H9 (cell line): ENCODE data around the gene HBG2. TPM values are rescaled to one million over a fixed set of nuclear protein-coding genes. Genes with fewer than 3 reads are reported as not detected.

Source experiments
- DNase-seq: peaks from one replicate; pipeline ENCODE4 v3.0.0-alpha.2; 2017
- H2AFZ ChIP-seq: one replicate; pipeline ENCODE4 v1.6.1; 2013; ENCODE audit warnings: mild to moderate bottlenecking, low read length, control low read depth, moderate library complexity
- H2AK5ac ChIP-seq: 2 replicates; pipeline ENCODE4 v1.6.1; 2013; ENCODE audit warnings: low read length, control low read depth, mixed read lengths; ENCODE audit not compliant: insufficient read length
- H2BK120ac ChIP-seq: one replicate; pipeline ENCODE4 v1.6.1; 2013; ENCODE audit warnings: low read depth, mild to moderate bottlenecking, low read length, control low read depth, inconsistent platforms; ENCODE audit not compliant: poor library complexity, severe bottlenecking
- H2BK12ac ChIP-seq: 2 replicates; pipeline ENCODE4 v1.6.1; 2013; ENCODE audit warnings: low read length, control low read depth, mixed read lengths, low read depth; ENCODE audit not compliant: insufficient read length
- H2BK15ac ChIP-seq: 2 replicates; pipeline ENCODE4 v1.6.1; 2013; ENCODE audit warnings: low read depth, low read length, control low read depth
- H2BK20ac ChIP-seq: one replicate; pipeline ENCODE4 v1.6.1; 2013; ENCODE audit warnings: low read depth, mild to moderate bottlenecking, low read length, control low read depth, inconsistent platforms; ENCODE audit not compliant: poor library complexity, severe bottlenecking
- H2BK5ac ChIP-seq: 2 replicates; pipeline ENCODE4 v1.6.1; 2013; ENCODE audit warnings: low read length, control low read depth, mixed read lengths; ENCODE audit not compliant: insufficient read length
- H3K14ac ChIP-seq: 2 replicates; pipeline ENCODE4 v1.6.1; 2013; ENCODE audit warnings: low read length, control low read depth; ENCODE audit not compliant: insufficient read depth
- H3K18ac ChIP-seq: 2 replicates; pipeline ENCODE4 v1.6.1; 2013; ENCODE audit warnings: low read depth, mild to moderate bottlenecking, mixed read lengths, low read length, control low read depth; ENCODE audit not compliant: insufficient read length
- H3K23ac ChIP-seq: 2 replicates; pipeline ENCODE4 v1.6.1; 2013; ENCODE audit warnings: low read length, control low read depth, mixed read lengths, low read depth; ENCODE audit not compliant: insufficient read length
- H3K23me2 ChIP-seq: 2 replicates; pipeline ENCODE4 v1.6.1; 2013; ENCODE audit warnings: low read depth, mild to moderate bottlenecking, mixed read lengths, low read length, control low read depth; ENCODE audit not compliant: insufficient read length, poor library complexity, severe bottlenecking
- H3K27ac ChIP-seq: 2 replicates; pipeline ENCODE4 v1.5.1; 2013; ENCODE audit warnings: low read length, control low read depth, mixed read lengths, low read depth; ENCODE audit not compliant: insufficient read length
- H3K27me3 ChIP-seq: 2 replicates; pipeline ENCODE4 v1.6.1; 2013; ENCODE audit warnings: low read length, control low read depth, inconsistent platforms; ENCODE audit not compliant: insufficient read depth
- H3K4ac ChIP-seq: 2 replicates; pipeline ENCODE4 v1.6.1; 2013; ENCODE audit warnings: low read depth, mild to moderate bottlenecking, control low read depth, inconsistent platforms, low read length, moderate library complexity
- H3K4me1 ChIP-seq: 2 replicates; pipeline ENCODE4 v1.6.1; 2013; ENCODE audit warnings: low read length, control low read depth, inconsistent platforms; ENCODE audit not compliant: insufficient read depth
- H3K4me2 ChIP-seq: 2 replicates; pipeline ENCODE4 v1.6.1; 2013; ENCODE audit warnings: low read length, control low read depth, mixed read lengths; ENCODE audit not compliant: insufficient read length, insufficient read depth
- H3K56ac ChIP-seq: 2 replicates; pipeline ENCODE4 v1.6.1; 2013; ENCODE audit warnings: low read depth, mild to moderate bottlenecking, mixed read lengths, low read length, control low read depth; ENCODE audit not compliant: insufficient read length
- H3K79me1 ChIP-seq: 2 replicates; pipeline ENCODE4 v1.6.1; 2013; ENCODE audit warnings: low read depth, mild to moderate bottlenecking, moderate library complexity, low read length, control low read depth, inconsistent platforms; ENCODE audit not compliant: insufficient read depth, poor library complexity, severe bottlenecking
- H3K79me2 ChIP-seq: 2 replicates; pipeline ENCODE4 v1.6.1; 2013; ENCODE audit warnings: low read length, control low read depth, inconsistent platforms; ENCODE audit not compliant: insufficient read depth
- H3K9ac ChIP-seq: 2 replicates; pipeline ENCODE4 v1.6.1; 2013; ENCODE audit warnings: low read length, control low read depth, mixed read lengths; ENCODE audit not compliant: insufficient read length; ENCODE audit errors: extremely low read depth
- H3K9me3 ChIP-seq: one replicate; pipeline ENCODE4 v1.6.1; 2013; ENCODE audit warnings: low read depth, low read length, inconsistent platforms; ENCODE audit not compliant: control insufficient read depth
- H3T11ph ChIP-seq: one replicate; pipeline ENCODE4 v1.6.1; 2013; ENCODE audit warnings: mild to moderate bottlenecking, low read length, control low read depth, inconsistent platforms
- H4K20me1 ChIP-seq: one replicate; pipeline ENCODE4 v1.6.1; 2013; ENCODE audit not compliant: control insufficient read depth, insufficient read length, insufficient read depth
- H4K5ac ChIP-seq: 2 replicates; pipeline ENCODE4 v1.6.1; 2013; ENCODE audit warnings: low read depth, mild to moderate bottlenecking, mixed read lengths, low read length, control low read depth; ENCODE audit not compliant: insufficient read length
- H4K8ac ChIP-seq: replicated peaks from 2 replicates; pipeline ENCODE4 v1.6.1; 2013; ENCODE audit warnings: low read length, control low read depth, mixed read lengths, low read depth; ENCODE audit not compliant: insufficient read length
- H4K91ac ChIP-seq: 2 replicates; pipeline ENCODE4 v1.6.1; 2013; ENCODE audit warnings: low read depth, mild to moderate bottlenecking, moderate library complexity, mixed read lengths, low read length, control low read depth; ENCODE audit not compliant: insufficient read length
- H3K27ac Mint-ChIP-seq, 3 experiments: 2 replicates in 2 of 3; 3 replicates in 1 of 3; pipeline ENCODE4 v1.8.0; 2020 to 2021; ENCODE audit warnings: mixed read lengths in 3 of 3, mild to moderate bottlenecking in 1 of 3, moderate library complexity in 1 of 3
- H3K27me3 Mint-ChIP-seq: 2 replicates; pipeline ENCODE4 v1.8.0; 2021; ENCODE audit warnings: low read depth, mild to moderate bottlenecking, moderate library complexity, mixed read lengths
- H3K36me3 Mint-ChIP-seq, 3 experiments: 2 replicates in 2 of 3; 3 replicates in 1 of 3; pipeline ENCODE4 v1.8.0; 2020 to 2021; ENCODE audit warnings: low read depth in 3 of 3, mixed read lengths in 3 of 3; ENCODE audit not compliant: insufficient read depth in 1 of 3
- H3K4me1 Mint-ChIP-seq, 2 experiments: 2 replicates each; pipeline ENCODE4 v1.8.0; 2020; ENCODE audit warnings: mixed read lengths in 2 of 2
- H3K4me3 Mint-ChIP-seq, 2 experiments: 2 replicates in 1 of 2; 3 replicates in 1 of 2; pipeline ENCODE4 v1.8.0; 2020 to 2021; ENCODE audit warnings: mild to moderate bottlenecking in 2 of 2, mixed read lengths in 2 of 2, moderate library complexity in 1 of 2
- H3K9me3 Mint-ChIP-seq, 2 experiments: 2 replicates in 1 of 2; 3 replicates in 1 of 2; pipeline ENCODE4 v1.8.0; 2020; ENCODE audit warnings: mild to moderate bottlenecking in 2 of 2, mixed read lengths in 2 of 2, moderate library complexity in 1 of 2
- total RNA-seq: library from RNA; stranded (reverse); gene quantifications from 2 replicates; pipeline ENCODE4 v1.2.1, GENCODE V29; 2021
- TF ChIP-seq, protein P1 (sequence below): fragments of 200-600 bp; sonication (generic); conservative IDR thresholded peaks from 3 replicates; pipeline ENCODE4 v1.8.0; 2021; ENCODE audit warnings: antibody characterized with exemption, mild to moderate bottlenecking

The HBG2 gene
- total RNA-seq, 1 experiment from 2014 or later: not detected

DNA sequence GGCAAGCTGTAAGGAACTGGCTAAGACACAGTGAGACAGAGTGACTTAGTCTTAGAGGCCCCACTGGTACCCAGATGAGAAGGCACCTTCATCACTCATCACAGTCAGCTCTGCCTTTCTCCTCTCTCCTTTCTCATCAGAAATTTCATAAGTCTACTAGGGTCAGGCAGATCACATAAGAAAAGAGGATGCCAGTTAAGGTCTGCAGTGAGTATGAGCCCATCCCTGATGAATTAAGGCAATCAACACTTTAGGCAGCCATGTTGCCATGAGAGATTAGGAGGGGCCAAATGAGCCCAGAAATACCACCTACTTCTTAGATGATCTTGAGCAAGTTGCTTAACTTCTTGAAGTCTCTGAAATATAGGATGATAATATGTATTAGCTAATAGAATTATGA lies 27.0 kb upstream of the HBG2 start:
- no peak overlapping the region for H2BK12ac ChIP-seq
- H2AK5ac ChIP-seq: no peak overlapping the region
- no peaks in the 10 kb centered on the region for H3K9me3 ChIP-seq
- H2BK20ac ChIP-seq: no peak overlapping the region
- no peak overlapping the region for H2BK120ac ChIP-seq
- no peak overlapping the region for H3T11ph ChIP-seq
- Mint-ChIP-seq H3K4me1 (peaks cover 4 to 7% of the 10 kb centered on the region in 2 experiments), H3K4me3 (no peak overlapping the region), H3K27me3 (no peaks in the 10 kb centered on the region; the same call in 1 of the 2 replicates), H3K27ac (no peak overlapping the region; a peak in 1 of 7 replicates), H3K36me3 (no peaks in the 10 kb centered on the region; a peak in 1 of 7 replicates), H3K9me3 (no peaks in the 10 kb centered on the region)
- no peaks in the 10 kb centered on the region for H3K27me3 ChIP-seq
- no peak overlapping the region for H2BK15ac ChIP-seq
- no peak overlapping the region for H3K23ac ChIP-seq
- H3K14ac ChIP-seq: no peak overlapping the region
- no peak overlapping the region for H4K5ac ChIP-seq
- no peaks in the 10 kb centered on the region for H3K23me2 ChIP-seq
- H3K18ac ChIP-seq: no peak overlapping the region
- no peak overlapping the region for H3K27ac ChIP-seq
- H3K4ac ChIP-seq: no peak overlapping the region
- no peaks in the 10 kb centered on the region for H3K79me1 ChIP-seq
- no peak overlapping the region for H3K56ac ChIP-seq
- H2BK5ac ChIP-seq: no peak overlapping the region
- no peak for DNase-seq
- H3K4me1 ChIP-seq: no peaks in the 10 kb centered on the region
- no peak overlapping the region for H4K91ac ChIP-seq
- H3K9ac ChIP-seq: no peak overlapping the region
- H4K20me1 ChIP-seq: no peaks in the 10 kb centered on the region
- no peaks in the 10 kb centered on the region for H3K79me2 ChIP-seq
- H3K4me2 ChIP-seq: no peak overlapping the region
- no peak overlapping the region for H2AFZ ChIP-seq
- H4K8ac ChIP-seq: no peak overlapping the region
- TF ChIP-seq, protein P1, sequence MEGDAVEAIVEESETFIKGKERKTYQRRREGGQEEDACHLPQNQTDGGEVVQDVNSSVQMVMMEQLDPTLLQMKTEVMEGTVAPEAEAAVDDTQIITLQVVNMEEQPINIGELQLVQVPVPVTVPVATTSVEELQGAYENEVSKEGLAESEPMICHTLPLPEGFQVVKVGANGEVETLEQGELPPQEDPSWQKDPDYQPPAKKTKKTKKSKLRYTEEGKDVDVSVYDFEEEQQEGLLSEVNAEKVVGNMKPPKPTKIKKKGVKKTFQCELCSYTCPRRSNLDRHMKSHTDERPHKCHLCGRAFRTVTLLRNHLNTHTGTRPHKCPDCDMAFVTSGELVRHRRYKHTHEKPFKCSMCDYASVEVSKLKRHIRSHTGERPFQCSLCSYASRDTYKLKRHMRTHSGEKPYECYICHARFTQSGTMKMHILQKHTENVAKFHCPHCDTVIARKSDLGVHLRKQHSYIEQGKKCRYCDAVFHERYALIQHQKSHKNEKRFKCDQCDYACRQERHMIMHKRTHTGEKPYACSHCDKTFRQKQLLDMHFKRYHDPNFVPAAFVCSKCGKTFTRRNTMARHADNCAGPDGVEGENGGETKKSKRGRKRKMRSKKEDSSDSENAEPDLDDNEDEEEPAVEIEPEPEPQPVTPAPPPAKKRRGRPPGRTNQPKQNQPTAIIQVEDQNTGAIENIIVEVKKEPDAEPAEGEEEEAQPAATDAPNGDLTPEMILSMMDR: no peak
